Middle frontal gyrus (tissue), 1 donor: ENCODE data around the gene BTBD1.
"Not testable (repeated sequence)": the region's sequence is repeated elsewhere in the genome, so short reads cannot be mapped to it uniquely, and the experiment has no call there.

Experiments
- DNase-seq: peaks from one replicate; pipeline ENCODE4 v3.0.0-alpha.2; 2015; ENCODE audit warnings: low spot score; ENCODE audit errors: extremely low spot score

BTBD1 gene

GRCh38 chr15:83094583-83094982 lies 27.5 kb upstream of the BTBD1 start:
- no peak for DNase-seq

GRCh38 chr15:83092309-83092976 lies 25.4 kb upstream of the BTBD1 start:
- no peak for DNase-seq

GRCh38 chr15:83091965-83092308 lies 24.9 kb upstream of the BTBD1 start:
- not testable (repeated sequence) for DNase-seq

- DNase-seq: no peak
Measured at GRCh38 chr15:83090465-83090864, 23.4 kb upstream of the BTBD1 start.

GRCh38 chr15:83088876-83089275 lies 21.8 kb upstream of the BTBD1 start:
- no peak for DNase-seq

GRCh38 chr15:83087576-83087975 lies 20.5 kb upstream of the BTBD1 start:
- no peak for DNase-seq

- DNase-seq: not testable (repeated sequence)
Measured at GRCh38 chr15:83085864-83086552, 19.0 kb upstream of the BTBD1 start.

GRCh38 chr15:83085461-83085860 lies 18.4 kb upstream of the BTBD1 start:
- not testable (repeated sequence) for DNase-seq

GRCh38 chr15:83082730-83083386 lies 15.8 kb upstream of the BTBD1 start:
- DNase-seq: no peak

GRCh38 chr15:83081256-83082014 lies 14.4 kb upstream of the BTBD1 start:
- no peak for DNase-seq

- no peak for DNase-seq
Measured at GRCh38 chr15:83078712-83079111, 11.7 kb upstream of the BTBD1 start.

GRCh38 chr15:83077491-83078230 lies 10.6 kb upstream of the BTBD1 start:
- no peak for DNase-seq

- DNase-seq: not testable (repeated sequence)
Measured at GRCh38 chr15:83069211-83069642, 2.2 kb upstream of the BTBD1 start.

- DNase-seq: no peak
Measured at GRCh38 chr15:83068054-83068453, 1.0 kb upstream of the BTBD1 start.

GRCh38 chr15:83067638-83067962 lies 548 bp upstream of the BTBD1 start:
- no peak for DNase-seq

GRCh38 chr15:83066034-83066733 lies 868 bp downstream of the BTBD1 start:
- no peak for DNase-seq

GRCh38 chr15:83065431-83065830 lies 1.6 kb downstream of the BTBD1 start:
- DNase-seq: no peak

- no peak for DNase-seq
Measured at GRCh38 chr15:83064859-83065258, 2.2 kb downstream of the BTBD1 start.

- no peak for DNase-seq
Measured at GRCh38 chr15:83063551-83063950, 3.5 kb downstream of the BTBD1 start.

- no peak for DNase-seq
Measured at GRCh38 chr15:83062768-83063180, 4.3 kb downstream of the BTBD1 start.

- no peak for DNase-seq
Measured at GRCh38 chr15:83061680-83062079, 5.4 kb downstream of the BTBD1 start.
